ENCODE results near the gene PCBP3. TPM values are rescaled to one million over a fixed set of nuclear protein-coding genes. Genes with fewer than 3 reads are reported as not detected.
"Not testable (repeated sequence)": the region's sequence is repeated elsewhere in the genome, so short reads cannot be mapped to it uniquely, and the experiment has no call there.

The PCBP3 gene
- total and polyA plus RNA-seq, 2 donors from 2014 or later, result 2.3 to 5.4 TPM

DNA sequence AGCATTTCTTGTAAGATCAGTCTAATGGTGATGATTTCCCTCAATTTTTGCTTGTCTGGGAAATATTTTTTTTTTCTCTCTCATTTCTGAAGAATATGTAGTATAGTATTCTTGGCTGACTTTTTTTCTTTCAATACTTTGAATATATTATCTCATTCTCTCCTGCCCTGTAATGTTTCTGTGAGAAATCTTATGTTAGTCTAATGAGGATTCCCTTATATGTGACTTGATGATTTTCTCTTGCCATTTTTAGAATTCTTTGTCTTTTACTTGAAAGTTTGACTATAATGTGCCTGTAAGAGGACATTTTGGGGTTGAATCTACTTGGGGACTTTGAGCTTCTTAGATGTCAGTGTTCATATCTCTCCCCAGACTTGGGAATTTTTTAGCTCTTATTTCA lies 40.0 kb upstream of the PCBP3 start:
- no peaks in the 10 kb centered on the region for H3K36me3 ChIP-seq (ENCODE audit: control insufficient read depth in 2 of 3, insufficient read depth in 3 of 3, low read length in 3 of 3)
- no peak overlapping the region for H3K9ac ChIP-seq (ENCODE audit: low read length in 3 of 3)
- no peak overlapping the region for H3K4me3 ChIP-seq (ENCODE audit: low read length in 3 of 3)
- TF ChIP-seq, protein P1, sequence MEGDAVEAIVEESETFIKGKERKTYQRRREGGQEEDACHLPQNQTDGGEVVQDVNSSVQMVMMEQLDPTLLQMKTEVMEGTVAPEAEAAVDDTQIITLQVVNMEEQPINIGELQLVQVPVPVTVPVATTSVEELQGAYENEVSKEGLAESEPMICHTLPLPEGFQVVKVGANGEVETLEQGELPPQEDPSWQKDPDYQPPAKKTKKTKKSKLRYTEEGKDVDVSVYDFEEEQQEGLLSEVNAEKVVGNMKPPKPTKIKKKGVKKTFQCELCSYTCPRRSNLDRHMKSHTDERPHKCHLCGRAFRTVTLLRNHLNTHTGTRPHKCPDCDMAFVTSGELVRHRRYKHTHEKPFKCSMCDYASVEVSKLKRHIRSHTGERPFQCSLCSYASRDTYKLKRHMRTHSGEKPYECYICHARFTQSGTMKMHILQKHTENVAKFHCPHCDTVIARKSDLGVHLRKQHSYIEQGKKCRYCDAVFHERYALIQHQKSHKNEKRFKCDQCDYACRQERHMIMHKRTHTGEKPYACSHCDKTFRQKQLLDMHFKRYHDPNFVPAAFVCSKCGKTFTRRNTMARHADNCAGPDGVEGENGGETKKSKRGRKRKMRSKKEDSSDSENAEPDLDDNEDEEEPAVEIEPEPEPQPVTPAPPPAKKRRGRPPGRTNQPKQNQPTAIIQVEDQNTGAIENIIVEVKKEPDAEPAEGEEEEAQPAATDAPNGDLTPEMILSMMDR (IDR thresholded peaks at IDR 0.05; ENCODE audit: borderline replicate concordance, extremely low read depth, insufficient read depth), result no peak
- no peaks in the 10 kb centered on the region for H3K27me3 ChIP-seq (ENCODE audit: control insufficient read depth, insufficient read depth, low read length)
- H3K4me1 ChIP-seq (ENCODE audit: control insufficient read depth in 2 of 3, insufficient read depth in 2 of 3, low read depth in 1 of 3, low read length in 3 of 3), result no peaks in the 10 kb centered on the region
- no peak for FAIRE-seq
- intact Hi-C loops (cut with DNase I), result no loop called here
- peaks cover 0 to 18% (median 2%) of the 10 kb centered on the region in 3 donors for H3K9me3 ChIP-seq (ENCODE audit: control insufficient read depth in 2 of 3, insufficient read depth in 1 of 3, low read length in 3 of 3)
- DNase-seq, result no peak
- no peak overlapping the region for H3K27ac ChIP-seq (ENCODE audit: low read depth in 2 of 2, low read length in 2 of 2)

DNA sequence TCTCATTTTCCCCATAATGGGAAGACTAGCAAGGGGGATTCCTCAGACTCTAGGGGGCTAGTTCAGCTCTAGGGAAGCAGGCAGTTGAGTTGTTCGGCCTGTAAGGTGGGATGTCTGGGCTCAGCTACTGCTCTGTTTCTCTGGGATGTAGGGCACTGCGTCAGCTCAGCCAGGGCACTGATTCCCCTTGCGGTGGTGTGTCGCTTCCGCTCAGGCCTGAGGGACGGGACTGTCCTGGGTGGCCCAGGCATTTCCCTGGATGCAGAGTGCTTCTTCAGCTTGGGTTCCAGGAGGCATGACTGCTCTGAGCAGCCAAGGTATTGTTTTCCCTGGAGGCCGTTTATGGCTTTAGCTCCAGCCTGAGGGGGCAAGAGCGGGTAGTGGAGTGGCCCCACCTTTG lies 38.8 kb upstream of the PCBP3 start:
- DNase-seq, result peak in 1 of 5 donors; percentile 37
- peaks cover 0 to 18% (median 2%) of the 10 kb centered on the region in 3 donors for H3K9me3 ChIP-seq (ENCODE audit: control insufficient read depth in 2 of 3, insufficient read depth in 1 of 3, low read length in 3 of 3)
- intact Hi-C loops (cut with DNase I); H3K27ac ChIP-seq (ENCODE audit: low read depth in 2 of 2, low read length in 2 of 2); H3K27me3 ChIP-seq (ENCODE audit: control insufficient read depth, insufficient read depth, low read length); H3K9ac ChIP-seq (ENCODE audit: low read length in 3 of 3); H3K36me3 ChIP-seq (ENCODE audit: control insufficient read depth in 2 of 3, insufficient read depth in 3 of 3, low read length in 3 of 3); H3K4me1 ChIP-seq (ENCODE audit: control insufficient read depth in 2 of 3, insufficient read depth in 2 of 3, low read depth in 1 of 3, low read length in 3 of 3); FAIRE-seq; H3K4me3 ChIP-seq (ENCODE audit: low read length in 3 of 3): not testable (repeated sequence)

DNA sequence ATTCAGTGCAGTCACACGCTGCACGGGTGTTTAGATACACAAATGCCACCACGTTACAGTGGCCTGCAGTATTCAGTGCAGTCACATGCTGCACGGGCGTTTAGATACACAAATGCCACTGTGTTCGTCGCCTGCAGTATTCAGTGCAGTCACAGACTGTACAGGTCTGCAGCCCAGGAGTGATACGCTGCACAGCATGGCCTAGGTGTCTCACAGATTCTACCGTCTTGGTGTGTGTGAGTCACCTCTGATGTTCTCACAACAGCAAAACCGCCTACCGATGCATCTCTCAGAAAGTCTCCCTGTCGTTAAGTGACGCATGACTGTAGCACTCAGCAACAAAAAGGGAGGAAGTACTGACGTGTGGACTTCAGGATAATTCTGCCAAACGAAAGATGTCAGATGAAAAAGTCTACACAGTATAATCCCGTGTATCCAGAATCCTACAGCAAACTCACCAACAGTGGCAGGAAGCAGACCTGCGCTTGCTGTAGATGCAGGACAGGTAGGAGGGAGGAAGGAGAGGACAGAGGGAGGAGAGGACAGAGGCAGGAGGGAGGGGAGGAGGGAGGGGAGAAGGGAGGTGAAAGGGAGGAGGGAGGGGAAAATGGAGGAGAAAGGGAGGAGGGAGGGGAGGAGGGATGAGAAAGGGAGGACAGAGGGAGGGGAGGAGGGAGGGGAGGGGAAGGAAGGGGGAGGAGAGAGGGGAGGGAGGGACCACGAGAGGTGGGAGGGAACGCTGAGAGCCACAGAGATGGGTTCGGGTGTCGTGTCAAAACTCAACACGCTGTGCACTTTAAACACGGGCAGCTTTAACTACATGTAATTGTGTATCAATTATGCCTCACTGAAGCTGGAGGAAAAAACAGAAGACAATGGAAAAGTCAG lies 36.3 kb upstream of the PCBP3 start:
- Histone ChIP-seq H3K36me3 (ENCODE audit: control insufficient read depth in 2 of 3, insufficient read depth in 3 of 3, low read length in 3 of 3) (no peaks in the 10 kb centered on the region), H3K27ac (ENCODE audit: low read depth in 2 of 2, low read length in 2 of 2) (no peak overlapping the region), H3K4me1 (ENCODE audit: control insufficient read depth in 2 of 3, insufficient read depth in 2 of 3, low read depth in 1 of 3, low read length in 3 of 3) (no peaks in the 10 kb centered on the region), H3K4me3 (ENCODE audit: low read length in 3 of 3) (no peak overlapping the region), H3K9ac (ENCODE audit: low read length in 3 of 3) (no peak overlapping the region), H3K27me3 (ENCODE audit: control insufficient read depth, insufficient read depth, low read length) (no peaks in the 10 kb centered on the region), H3K9me3 (ENCODE audit: control insufficient read depth in 2 of 3, insufficient read depth in 1 of 3, low read length in 3 of 3) (peaks cover 0 to 18% (median 2%) of the 10 kb centered on the region in 3 donors)
- no peak for FAIRE-seq
- peak in 2 of 5 donors; percentile 7 to 23 for DNase-seq
- intact Hi-C loops (cut with DNase I), result no loop called here
- TF ChIP-seq, protein P1 (IDR thresholded peaks at IDR 0.05; ENCODE audit: borderline replicate concordance, extremely low read depth, insufficient read depth), result no peak

DNA sequence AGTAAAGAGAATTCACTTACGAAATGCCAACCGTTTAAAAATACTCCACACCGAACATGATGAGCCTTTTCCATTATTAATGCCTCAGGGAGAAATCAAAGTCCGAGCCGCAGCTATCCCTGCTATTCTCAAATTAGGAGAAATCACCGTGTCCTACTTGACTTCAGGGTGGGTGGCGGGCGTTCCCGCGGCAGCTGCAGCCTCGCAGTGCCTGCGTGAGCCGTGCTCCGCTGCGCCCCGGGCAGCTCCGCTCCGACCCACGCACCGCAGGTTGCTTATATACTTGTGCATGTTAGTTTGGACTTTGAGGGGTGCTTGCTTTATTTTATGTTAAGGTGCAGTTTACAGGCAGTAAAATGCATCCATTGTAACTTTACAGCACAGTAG lies 35.6 kb upstream of the PCBP3 start:
- no peaks in the 10 kb centered on the region for H3K4me1 ChIP-seq (ENCODE audit: control insufficient read depth in 2 of 3, insufficient read depth in 2 of 3, low read depth in 1 of 3, low read length in 3 of 3)
- H3K27ac ChIP-seq (ENCODE audit: low read depth in 2 of 2, low read length in 2 of 2), result no peak overlapping the region
- intact Hi-C loops (cut with DNase I), result no loop called here
- TF ChIP-seq, protein P1 (IDR thresholded peaks at IDR 0.05; ENCODE audit: borderline replicate concordance, extremely low read depth, insufficient read depth), result no peak
- H3K27me3 ChIP-seq (ENCODE audit: control insufficient read depth, insufficient read depth, low read length), result no peaks in the 10 kb centered on the region
- H3K4me3 ChIP-seq (ENCODE audit: low read length in 3 of 3), result no peak overlapping the region
- H3K36me3 ChIP-seq (ENCODE audit: control insufficient read depth in 2 of 3, insufficient read depth in 3 of 3, low read length in 3 of 3), result no peaks in the 10 kb centered on the region
- H3K9ac ChIP-seq (ENCODE audit: low read length in 3 of 3), result no peak overlapping the region
- peaks cover 0 to 16% (median 2%) of the 10 kb centered on the region in 3 donors for H3K9me3 ChIP-seq (ENCODE audit: control insufficient read depth in 2 of 3, insufficient read depth in 1 of 3, low read length in 3 of 3)
- DNase-seq, result peak in 2 of 5 donors; percentile 4 to 31
- no peak for FAIRE-seq

DNA sequence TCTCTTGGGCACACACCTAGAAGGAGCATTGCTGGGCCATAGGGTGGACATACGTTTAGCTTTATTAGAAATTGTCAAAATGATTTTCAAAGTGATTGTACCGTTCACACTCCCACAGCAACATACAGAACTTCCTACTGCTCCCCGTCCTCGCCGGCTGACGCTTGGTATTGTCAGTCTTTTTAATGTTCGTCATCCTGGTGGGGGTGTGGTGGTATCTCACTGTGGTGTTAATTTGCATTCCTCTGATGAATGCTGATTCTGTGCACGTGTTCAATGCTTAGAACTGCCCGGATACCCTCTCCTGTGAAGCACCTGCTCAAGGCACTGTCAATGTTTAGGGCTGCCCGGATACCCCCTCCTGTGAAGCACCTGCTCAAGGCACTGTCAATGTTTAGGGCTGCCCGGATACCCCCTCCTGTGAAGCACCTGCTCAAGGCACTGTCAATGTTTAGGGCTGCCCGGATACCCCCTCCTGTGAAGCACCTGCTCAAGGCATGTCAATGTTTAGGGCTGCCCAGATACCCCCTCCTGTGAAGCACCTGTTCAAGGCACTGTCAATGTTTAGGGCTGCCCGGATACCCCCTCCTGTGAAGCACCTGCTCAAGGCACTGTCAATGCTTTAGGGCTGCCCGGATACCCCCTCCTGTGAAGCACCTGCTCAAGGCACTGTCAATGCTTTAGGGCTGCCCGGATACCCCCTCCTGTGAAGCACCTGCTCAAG lies 34.6 kb upstream of the PCBP3 start:
- H3K4me1 ChIP-seq (ENCODE audit: control insufficient read depth in 2 of 3, insufficient read depth in 2 of 3, low read depth in 1 of 3, low read length in 3 of 3); H3K27ac ChIP-seq (ENCODE audit: low read depth in 2 of 2, low read length in 2 of 2); H3K36me3 ChIP-seq (ENCODE audit: control insufficient read depth in 2 of 3, insufficient read depth in 3 of 3, low read length in 3 of 3); H3K4me3 ChIP-seq (ENCODE audit: low read length in 3 of 3); intact Hi-C loops (cut with DNase I); H3K9me3 ChIP-seq (ENCODE audit: control insufficient read depth in 2 of 3, insufficient read depth in 1 of 3, low read length in 3 of 3); H3K27me3 ChIP-seq (ENCODE audit: control insufficient read depth, insufficient read depth, low read length); H3K9ac ChIP-seq (ENCODE audit: low read length in 3 of 3); FAIRE-seq; DNase-seq: not testable (repeated sequence)

DNA sequence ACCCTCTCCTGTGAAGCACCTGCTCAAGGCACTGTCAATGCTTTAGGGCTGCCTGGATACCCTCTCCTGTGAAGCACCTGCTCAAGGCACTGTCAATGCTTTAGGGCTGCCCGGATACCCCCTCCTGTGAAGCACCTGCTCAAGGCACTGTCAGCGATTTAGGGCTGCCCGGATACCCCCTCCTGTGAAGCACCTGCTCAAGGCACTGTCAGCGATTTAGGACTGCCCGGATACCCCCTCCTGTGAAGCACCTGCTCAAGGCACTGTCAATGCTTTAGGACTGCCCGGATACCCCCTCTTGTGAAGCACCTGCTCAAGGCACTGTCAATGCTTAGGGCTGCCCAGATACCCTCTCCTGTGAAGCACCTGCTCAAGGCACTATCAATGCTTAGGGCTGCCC lies 33.9 kb upstream of the PCBP3 start:
- intact Hi-C loops (cut with DNase I), result not testable (repeated sequence)

More for the DNA sequence above, 33.9 kb upstream of the PCBP3 start:
- not testable (repeated sequence) for H3K9me3 ChIP-seq (ENCODE audit: control insufficient read depth in 2 of 3, insufficient read depth in 1 of 3, low read length in 3 of 3); H3K36me3 ChIP-seq (ENCODE audit: control insufficient read depth in 2 of 3, insufficient read depth in 3 of 3, low read length in 3 of 3); FAIRE-seq; H3K4me3 ChIP-seq (ENCODE audit: low read length in 3 of 3); H3K4me1 ChIP-seq (ENCODE audit: control insufficient read depth in 2 of 3, insufficient read depth in 2 of 3, low read depth in 1 of 3, low read length in 3 of 3); H3K27me3 ChIP-seq (ENCODE audit: control insufficient read depth, insufficient read depth, low read length); H3K9ac ChIP-seq (ENCODE audit: low read length in 3 of 3); H3K27ac ChIP-seq (ENCODE audit: low read depth in 2 of 2, low read length in 2 of 2)
- DNase-seq, result peak in 1 of 5 donors; percentile 22

All from kidney (tissue), 14 donors.